ENCODE data around the gene SARDH. TPM values are rescaled to one million over a fixed set of nuclear protein-coding genes. Genes with fewer than 3 reads are reported as not detected.

SARDH gene
- total and polyA plus RNA-seq, 9 of the 15 experiments (the other 6 are each of a cell fraction or from before 2014, with no cell fraction given), result 0.14 TPM; not detected in 8

DNA sequence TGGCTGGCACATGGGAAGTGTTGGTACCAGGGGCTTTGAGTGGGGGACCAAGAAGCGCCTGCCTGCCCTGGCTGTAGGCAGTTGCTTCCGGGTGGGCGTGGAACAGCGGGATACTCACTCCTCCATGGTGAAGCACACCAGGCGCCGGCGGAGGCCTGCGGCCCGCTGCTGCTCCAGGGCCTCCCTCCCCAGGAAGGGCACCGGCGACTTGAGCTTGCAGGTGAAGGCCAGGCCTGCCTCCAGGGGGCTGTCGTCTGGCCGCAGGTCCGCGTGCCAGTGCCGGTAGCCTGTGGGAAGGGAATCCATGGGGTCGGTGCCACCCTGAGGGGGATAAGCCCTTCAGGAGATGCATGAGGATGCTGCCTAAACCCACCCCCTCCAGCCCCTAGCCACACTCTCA, 67.7 kb downstream of the SARDH start:
- ATAC-seq (no peak), DNase-seq (ENCODE audit: extremely low read depth in 1 of 4, low spot score in 3 of 4) (no peak), FAIRE-seq (no peak)
- no TSS peak for BruUV-seq (replicated peaks)
- Histone ChIP-seq H2AFZ (ENCODE audit: low read depth, low read length) (no peak overlapping the region), H3K4me1 (replicated peaks in 1 of 2; ENCODE audit: control insufficient read depth in 2 of 2, insufficient read depth in 2 of 2, low read length in 2 of 2) (no peaks in the 10 kb centered on the region; a peak in 1 of 5 replicates), H3K27ac (ENCODE audit: extremely low read depth, low read depth, low read length) (no peak overlapping the region), H3K4me3 (no peak overlapping the region), H3K9me3 (replicated peaks; ENCODE audit: control insufficient read depth, insufficient read depth, low read depth, low read length) (no peaks in the 10 kb centered on the region), H3K36me3 (ENCODE audit: control insufficient read depth, insufficient read depth, low read length) (no peaks in the 10 kb centered on the region), H3K4me2 (ENCODE audit: insufficient read depth, low read length) (no peak overlapping the region), H3K9me1 (ENCODE audit: control insufficient read depth, insufficient read depth, low read length) (no peaks in the 10 kb centered on the region), H4K20me1 (replicated peaks; ENCODE audit: control insufficient read depth, insufficient read depth, low read length) (peaks cover 6% of the 10 kb centered on the region; the same call in 1 of the 2 replicates), H3K9ac (ENCODE audit: insufficient read depth in 1 of 2, low read depth in 2 of 2, low read length in 2 of 2) (no peak overlapping the region), H3K27me3 (ENCODE audit: control insufficient read depth in 2 of 2, insufficient read depth in 2 of 2, low read length in 2 of 2) (peaks cover 25 to 58% of the 10 kb centered on the region in 2 experiments; a peak in 4 of 5 replicates), H3K79me2 (ENCODE audit: control insufficient read depth, insufficient read depth, low read length) (no peaks in the 10 kb centered on the region)
- CTCF ChIA-PET (ENCODE audit: low intra/inter-chr PET ratio), result no interaction called here
- intact Hi-C loops (cut with micrococcal nuclease) (no loop called here), in situ Hi-C loops (cut with MboI) (no loop called here)
- WGBS (ENCODE audit: insufficient coverage, low coverage, missing lambda C conversion rate), result 4% methylated on average over 15 of the region's 17 CpGs
- POLR2A ChIA-PET, result interaction anchor here (1.0 kb wide), 1 partner anchor 10 kb away, joined by 5 read pairs; no protein-coding TSS in a partner anchor
- TF ChIP-seq SMARCE1 (IDR thresholded peaks at IDR 0.05) (no peak), PRMT5 (CRISPR knock-in tag; IDR thresholded peaks at IDR 0.05) (no peak), TOE1 (IDR thresholded peaks at IDR 0.05; ENCODE audit: borderline replicate concordance) (no peak), TOE1 (CRISPR knock-in tag; IDR thresholded peaks at IDR 0.05; ENCODE audit: borderline replicate concordance, low read depth) (no peak), BHLHE40 (IDR thresholded peaks at IDR 0.05; ENCODE audit: low read length) (no peak), ESRRA (IDR thresholded peaks at IDR 0.05; ENCODE audit: borderline replicate concordance, low read depth) (no peak), CTBP1 (IDR thresholded peaks at IDR 0.05; ENCODE audit: borderline replicate concordance) (no peak), ZSCAN29 (IDR thresholded peaks at IDR 0.05) (no peak), FOS (IDR thresholded peaks at IDR 0.05; ENCODE audit: extremely low read depth, insufficient read length) (no peak)
- TF ChIP-seq, protein P1, sequence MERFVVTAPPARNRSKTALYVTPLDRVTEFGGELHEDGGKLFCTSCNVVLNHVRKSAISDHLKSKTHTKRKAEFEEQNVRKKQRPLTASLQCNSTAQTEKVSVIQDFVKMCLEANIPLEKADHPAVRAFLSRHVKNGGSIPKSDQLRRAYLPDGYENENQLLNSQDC (CRISPR knock-in tag; IDR thresholded peaks at IDR 0.05), result no peak
- TF ChIP-seq, protein P2, sequence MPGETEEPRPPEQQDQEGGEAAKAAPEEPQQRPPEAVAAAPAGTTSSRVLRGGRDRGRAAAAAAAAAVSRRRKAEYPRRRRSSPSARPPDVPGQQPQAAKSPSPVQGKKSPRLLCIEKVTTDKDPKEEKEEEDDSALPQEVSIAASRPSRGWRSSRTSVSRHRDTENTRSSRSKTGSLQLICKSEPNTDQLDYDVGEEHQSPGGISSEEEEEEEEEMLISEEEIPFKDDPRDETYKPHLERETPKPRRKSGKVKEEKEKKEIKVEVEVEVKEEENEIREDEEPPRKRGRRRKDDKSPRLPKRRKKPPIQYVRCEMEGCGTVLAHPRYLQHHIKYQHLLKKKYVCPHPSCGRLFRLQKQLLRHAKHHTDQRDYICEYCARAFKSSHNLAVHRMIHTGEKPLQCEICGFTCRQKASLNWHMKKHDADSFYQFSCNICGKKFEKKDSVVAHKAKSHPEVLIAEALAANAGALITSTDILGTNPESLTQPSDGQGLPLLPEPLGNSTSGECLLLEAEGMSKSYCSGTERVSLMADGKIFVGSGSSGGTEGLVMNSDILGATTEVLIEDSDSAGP (CRISPR knock-in tag; IDR thresholded peaks at IDR 0.05), result no peak
- TF ChIP-seq, protein P3, sequence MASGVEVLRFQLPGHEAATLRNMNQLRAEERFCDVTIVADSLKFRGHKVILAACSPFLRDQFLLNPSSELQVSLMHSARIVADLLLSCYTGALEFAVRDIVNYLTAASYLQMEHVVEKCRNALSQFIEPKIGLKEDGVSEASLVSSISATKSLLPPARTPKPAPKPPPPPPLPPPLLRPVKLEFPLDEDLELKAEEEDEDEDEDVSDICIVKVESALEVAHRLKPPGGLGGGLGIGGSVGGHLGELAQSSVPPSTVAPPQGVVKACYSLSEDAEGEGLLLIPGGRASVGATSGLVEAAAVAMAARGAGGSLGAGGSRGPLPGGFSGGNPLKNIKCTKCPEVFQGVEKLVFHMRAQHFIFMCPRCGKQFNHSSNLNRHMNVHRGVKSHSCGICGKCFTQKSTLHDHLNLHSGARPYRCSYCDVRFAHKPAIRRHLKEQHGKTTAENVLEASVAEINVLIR (CRISPR knock-in tag; IDR thresholded peaks at IDR 0.05), result no peak
- TF ChIP-seq, protein P4, sequence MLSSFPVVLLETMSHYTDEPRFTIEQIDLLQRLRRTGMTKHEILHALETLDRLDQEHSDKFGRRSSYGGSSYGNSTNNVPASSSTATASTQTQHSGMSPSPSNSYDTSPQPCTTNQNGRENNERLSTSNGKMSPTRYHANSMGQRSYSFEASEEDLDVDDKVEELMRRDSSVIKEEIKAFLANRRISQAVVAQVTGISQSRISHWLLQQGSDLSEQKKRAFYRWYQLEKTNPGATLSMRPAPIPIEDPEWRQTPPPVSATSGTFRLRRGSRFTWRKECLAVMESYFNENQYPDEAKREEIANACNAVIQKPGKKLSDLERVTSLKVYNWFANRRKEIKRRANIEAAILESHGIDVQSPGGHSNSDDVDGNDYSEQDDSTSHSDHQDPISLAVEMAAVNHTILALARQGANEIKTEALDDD (IDR thresholded peaks at IDR 0.05), result no peak
